WTC11 (cell line): ENCODE measurements around the gene DAD1.

Experiments
- CBFB ChIP-seq: sonication (generic); formaldehyde crosslinking; IDR thresholded peaks from 2 replicates; pipeline ENCODE4 v1.8.1; 2022; ENCODE audit warnings: mild to moderate bottlenecking, low read depth, missing genetic modification reagents
- CTCF ChIP-seq: fragments of 200-600 bp; IDR thresholded peaks from 2 replicates; pipeline ENCODE4 v1.8.0; 2022; ENCODE audit warnings: antibody characterized with exemption
- GABPB1 ChIP-seq: sonication (generic); formaldehyde crosslinking; IDR thresholded peaks from 2 replicates; pipeline ENCODE4 v1.8.1; 2023; ENCODE audit warnings: mild to moderate bottlenecking, missing genetic modification reagents
- GTF2I ChIP-seq: fragments of 250-450 bp; sonication (Bioruptor Pico); conservative IDR thresholded peaks from 2 replicates; pipeline ENCODE4 v1.4.0; 2021; ENCODE audit warnings: mild to moderate bottlenecking
- MAX ChIP-seq: sonication (generic); formaldehyde crosslinking; IDR thresholded peaks from 2 replicates; pipeline ENCODE4 v1.8.0; 2022; ENCODE audit warnings: mild to moderate bottlenecking, missing genetic modification reagents
- NR3C1 ChIP-seq: sonication (generic); formaldehyde crosslinking; conservative IDR thresholded peaks from 2 replicates; pipeline ENCODE4 v1.8.1; 2023; ENCODE audit warnings: low read depth, mild to moderate bottlenecking, missing genetic modification reagents
- USF1 ChIP-seq: sonication (generic); formaldehyde crosslinking; IDR thresholded peaks from 2 replicates; pipeline ENCODE4 v1.8.0; 2022; ENCODE audit warnings: mild to moderate bottlenecking, missing genetic modification reagents
- ZNF121 ChIP-seq: sonication (generic); formaldehyde crosslinking; IDR thresholded peaks from 2 replicates; pipeline ENCODE4 v1.8.0; 2023; ENCODE audit warnings: missing genetic modification reagents
- ZNF138 ChIP-seq: sonication (generic); formaldehyde crosslinking; conservative IDR thresholded peaks from 2 replicates; pipeline ENCODE4 v1.8.1; 2022; ENCODE audit warnings: mild to moderate bottlenecking, moderate library complexity, missing genetic modification reagents
- TF ChIP-seq, protein P1 (sequence below): sonication (generic); formaldehyde crosslinking; IDR thresholded peaks from 2 replicates; pipeline ENCODE4 v1.8.0; 2023; ENCODE audit warnings: mild to moderate bottlenecking, missing genetic modification reagents

DNA sequence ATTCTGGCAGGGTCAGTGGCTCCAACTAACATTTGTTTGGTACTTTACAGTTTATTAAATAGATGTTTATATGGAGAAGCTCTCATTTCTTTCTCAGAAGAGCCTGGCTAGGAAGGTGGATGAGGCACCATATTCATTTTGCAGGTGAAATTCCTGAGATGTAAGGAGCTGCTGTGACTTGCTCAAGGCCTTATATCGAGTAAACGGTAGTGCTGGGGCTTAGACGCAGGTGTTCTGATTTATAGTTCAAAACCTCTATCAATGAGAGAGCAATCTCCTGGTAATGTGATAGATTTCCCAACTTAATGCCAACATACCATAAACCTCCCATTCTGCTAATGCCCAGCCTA, 42.3 kb downstream of the DAD1 start:
- TF ChIP-seq MAX (no peak), NR3C1 (CRISPR knock-in tag) (no peak), GABPB1 (no peak), GTF2I (CRISPR knock-in tag) (no peak), CBFB (CRISPR knock-in tag) (no peak), ZNF121 (CRISPR knock-in tag) (no peak), CTCF (no peak), USF1 (CRISPR knock-in tag) (no peak), ZNF138 (CRISPR knock-in tag) (no peak)
- TF ChIP-seq, protein P1, sequence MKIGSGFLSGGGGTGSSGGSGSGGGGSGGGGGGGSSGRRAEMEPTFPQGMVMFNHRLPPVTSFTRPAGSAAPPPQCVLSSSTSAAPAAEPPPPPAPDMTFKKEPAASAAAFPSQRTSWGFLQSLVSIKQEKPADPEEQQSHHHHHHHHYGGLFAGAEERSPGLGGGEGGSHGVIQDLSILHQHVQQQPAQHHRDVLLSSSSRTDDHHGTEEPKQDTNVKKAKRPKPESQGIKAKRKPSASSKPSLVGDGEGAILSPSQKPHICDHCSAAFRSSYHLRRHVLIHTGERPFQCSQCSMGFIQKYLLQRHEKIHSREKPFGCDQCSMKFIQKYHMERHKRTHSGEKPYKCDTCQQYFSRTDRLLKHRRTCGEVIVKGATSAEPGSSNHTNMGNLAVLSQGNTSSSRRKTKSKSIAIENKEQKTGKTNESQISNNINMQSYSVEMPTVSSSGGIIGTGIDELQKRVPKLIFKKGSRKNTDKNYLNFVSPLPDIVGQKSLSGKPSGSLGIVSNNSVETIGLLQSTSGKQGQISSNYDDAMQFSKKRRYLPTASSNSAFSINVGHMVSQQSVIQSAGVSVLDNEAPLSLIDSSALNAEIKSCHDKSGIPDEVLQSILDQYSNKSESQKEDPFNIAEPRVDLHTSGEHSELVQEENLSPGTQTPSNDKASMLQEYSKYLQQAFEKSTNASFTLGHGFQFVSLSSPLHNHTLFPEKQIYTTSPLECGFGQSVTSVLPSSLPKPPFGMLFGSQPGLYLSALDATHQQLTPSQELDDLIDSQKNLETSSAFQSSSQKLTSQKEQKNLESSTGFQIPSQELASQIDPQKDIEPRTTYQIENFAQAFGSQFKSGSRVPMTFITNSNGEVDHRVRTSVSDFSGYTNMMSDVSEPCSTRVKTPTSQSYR (CRISPR knock-in tag), result no peak
